HEK293 (cell line): ENCODE measurements around the gene LAPTM4A.

Experiments
- GLI2 ChIP-seq: fragments of 450-650 bp; formaldehyde crosslinking; IDR thresholded peaks from 2 replicates; pipeline ENCODE4; 2017; ENCODE audit warnings: missing biosample characterization, missing genetic modification characterization, low read depth, borderline replicate concordance
- MEIS1 ChIP-seq: sonication (generic); formaldehyde crosslinking; IDR thresholded peaks from 2 replicates; pipeline ENCODE4 v1.8.1; 2022; ENCODE audit warnings: missing genetic modification reagents, mild to moderate bottlenecking, borderline replicate concordance
- MYNN ChIP-seq: fragments of 450-650 bp; formaldehyde crosslinking; IDR thresholded peaks from 2 replicates; pipeline ENCODE4 v1.5.1; 2016; ENCODE audit warnings: missing biosample characterization, missing genetic modification characterization, borderline replicate concordance
- ZFP3 ChIP-seq: fragments of 450-650 bp; formaldehyde crosslinking; IDR thresholded peaks from 2 replicates; pipeline ENCODE4 v1.5.1; 2016; ENCODE audit warnings: low read depth, missing biosample characterization, missing genetic modification characterization
- ZFP37 ChIP-seq: fragments of 450-650 bp; formaldehyde crosslinking; IDR thresholded peaks from 2 replicates; pipeline ENCODE4 v1.5.1; 2016; ENCODE audit warnings: missing biosample characterization, missing genetic modification characterization
- ZNF157 ChIP-seq: fragments of 450-650 bp; formaldehyde crosslinking; IDR thresholded peaks from 2 replicates; pipeline ENCODE4 v1.5.1; 2016; ENCODE audit warnings: missing biosample characterization, missing genetic modification characterization
- ZNF174 ChIP-seq: fragments of 450-650 bp; formaldehyde crosslinking; IDR thresholded peaks from 2 replicates; pipeline ENCODE4 v1.5.0; 2017; ENCODE audit warnings: missing biosample characterization, mild to moderate bottlenecking, missing genetic modification characterization
- ZNF19 ChIP-seq: fragments of 450-650 bp; formaldehyde crosslinking; IDR thresholded peaks from 2 replicates; pipeline ENCODE4; 2016; ENCODE audit warnings: missing biosample characterization, missing genetic modification characterization, low read depth
- ZNF223 ChIP-seq: fragments of 450-650 bp; formaldehyde crosslinking; IDR thresholded peaks from 2 replicates; pipeline ENCODE4 v1.5.1; 2016; ENCODE audit warnings: missing biosample characterization, missing genetic modification characterization
- ZNF248 ChIP-seq: fragments of 450-650 bp; formaldehyde crosslinking; IDR thresholded peaks from 2 replicates; pipeline ENCODE4 v1.5.1; 2017; ENCODE audit warnings: missing biosample characterization, missing genetic modification characterization
- ZNF391 ChIP-seq: fragments of 450-650 bp; formaldehyde crosslinking; IDR thresholded peaks from 2 replicates; pipeline ENCODE4 v1.5.1; 2016; ENCODE audit warnings: low read depth, missing biosample characterization, missing genetic modification characterization, borderline replicate concordance
- ZNF394 ChIP-seq: fragments of 450-650 bp; formaldehyde crosslinking; IDR thresholded peaks from 2 replicates; pipeline ENCODE4 v1.5.1; 2016; ENCODE audit warnings: missing biosample characterization, missing genetic modification characterization, mild to moderate bottlenecking, moderate library complexity, borderline replicate concordance
- ZNF600 ChIP-seq: fragments of 450-650 bp; formaldehyde crosslinking; IDR thresholded peaks from 2 replicates; pipeline ENCODE4 v1.5.1; 2016; ENCODE audit warnings: missing biosample characterization, missing genetic modification characterization
- TF ChIP-seq, protein P1 (sequence below): fragments of 450-650 bp; formaldehyde crosslinking; IDR thresholded peaks from 2 replicates; pipeline ENCODE4 v1.5.1; 2016; ENCODE audit warnings: missing biosample characterization, missing genetic modification characterization

DNA sequence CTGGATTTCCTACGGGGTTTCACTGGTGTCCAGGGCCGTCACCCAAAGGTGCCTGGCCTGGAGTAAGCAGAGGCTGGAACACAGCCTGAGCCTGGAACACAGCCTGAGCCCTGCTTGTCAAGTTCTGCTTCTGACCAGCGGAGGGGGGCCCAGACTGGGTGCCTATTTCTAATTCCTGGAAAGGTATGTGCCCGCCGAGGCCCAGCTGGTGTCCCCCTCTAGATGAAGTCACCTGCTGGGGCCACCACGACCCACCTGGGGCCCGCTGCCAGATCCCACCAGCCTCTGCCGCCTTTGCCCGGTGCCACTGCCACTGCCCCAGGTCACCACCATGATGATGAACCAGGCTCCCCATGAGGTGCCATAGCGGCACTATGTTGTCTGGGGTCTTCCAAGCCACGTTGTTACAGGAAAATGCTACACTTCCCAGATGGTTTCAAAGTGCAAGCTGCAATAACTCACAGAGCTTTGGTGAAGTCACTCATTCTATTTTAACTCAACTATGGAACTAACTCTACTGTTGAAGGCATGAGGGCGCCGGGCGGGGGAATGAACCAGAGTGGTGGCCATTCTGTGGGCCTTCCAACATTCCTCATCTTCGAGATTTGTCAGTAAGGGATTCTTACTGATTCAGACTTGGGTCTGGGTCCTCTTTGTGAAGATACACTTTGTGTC is 40.9 kb upstream of the LAPTM4A start:
- no peak for TF ChIP-seq ZNF223 (tag by site-specific recombination)
- TF ChIP-seq ZNF19 (tag by site-specific recombination), result no peak
- TF ChIP-seq MYNN (tag by site-specific recombination), result no peak
- no peak for TF ChIP-seq ZFP3 (tag by site-specific recombination)
- TF ChIP-seq ZNF600 (tag by site-specific recombination), result no peak
- TF ChIP-seq GLI2, result no peak
- no peak for TF ChIP-seq ZNF248
- TF ChIP-seq MEIS1 (CRISPR knock-in tag), result no peak
- no peak for TF ChIP-seq ZNF391 (tag by site-specific recombination)
- no peak for TF ChIP-seq ZNF157 (tag by site-specific recombination)
- no peak for TF ChIP-seq ZNF174 (tag by site-specific recombination)
- no peak for TF ChIP-seq ZNF394 (tag by site-specific recombination)
- TF ChIP-seq, protein P1, sequence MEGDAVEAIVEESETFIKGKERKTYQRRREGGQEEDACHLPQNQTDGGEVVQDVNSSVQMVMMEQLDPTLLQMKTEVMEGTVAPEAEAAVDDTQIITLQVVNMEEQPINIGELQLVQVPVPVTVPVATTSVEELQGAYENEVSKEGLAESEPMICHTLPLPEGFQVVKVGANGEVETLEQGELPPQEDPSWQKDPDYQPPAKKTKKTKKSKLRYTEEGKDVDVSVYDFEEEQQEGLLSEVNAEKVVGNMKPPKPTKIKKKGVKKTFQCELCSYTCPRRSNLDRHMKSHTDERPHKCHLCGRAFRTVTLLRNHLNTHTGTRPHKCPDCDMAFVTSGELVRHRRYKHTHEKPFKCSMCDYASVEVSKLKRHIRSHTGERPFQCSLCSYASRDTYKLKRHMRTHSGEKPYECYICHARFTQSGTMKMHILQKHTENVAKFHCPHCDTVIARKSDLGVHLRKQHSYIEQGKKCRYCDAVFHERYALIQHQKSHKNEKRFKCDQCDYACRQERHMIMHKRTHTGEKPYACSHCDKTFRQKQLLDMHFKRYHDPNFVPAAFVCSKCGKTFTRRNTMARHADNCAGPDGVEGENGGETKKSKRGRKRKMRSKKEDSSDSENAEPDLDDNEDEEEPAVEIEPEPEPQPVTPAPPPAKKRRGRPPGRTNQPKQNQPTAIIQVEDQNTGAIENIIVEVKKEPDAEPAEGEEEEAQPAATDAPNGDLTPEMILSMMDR, result no peak
- no peak for TF ChIP-seq ZFP37
